NCI-H2029 treated with DMSO at 0.1 percent for 48 hours (cell line): ENCODE data around the gene SPOCK3.
"Not testable (repeated sequence)": the region's sequence is repeated elsewhere in the genome, so short reads cannot be mapped to it uniquely, and the experiment has no call there.

Source experiments
- DNase-seq: peaks from one replicate; lab custom pipeline; 2025; lab: John Stamatoyannopoulos, UW

Gene SPOCK3

DNA sequence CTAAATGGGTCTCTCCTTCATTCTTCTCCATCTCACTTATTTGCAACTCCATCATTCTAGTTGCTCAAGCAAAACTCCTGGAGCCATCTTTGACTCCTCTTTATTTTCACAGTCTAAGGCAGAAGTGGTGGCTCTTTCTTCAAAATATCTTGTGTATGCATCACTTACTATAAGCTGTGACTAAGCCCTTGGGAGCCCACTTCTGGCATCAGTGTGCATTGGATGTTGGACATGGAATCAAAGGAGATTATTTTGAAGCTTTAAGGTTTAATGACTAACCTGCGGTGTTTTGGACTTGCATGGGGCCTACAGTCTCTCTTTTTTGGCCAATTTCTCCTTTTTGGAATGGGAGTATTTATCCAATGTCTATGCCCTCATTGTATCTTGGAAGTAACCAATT lies 276.8 kb downstream of the SPOCK3 start:
- no peak for DNase-seq

GRCh38 chr4:166956484-166956883 lies 277.8 kb downstream of the SPOCK3 start:
- DNase-seq = no peak

DNA sequence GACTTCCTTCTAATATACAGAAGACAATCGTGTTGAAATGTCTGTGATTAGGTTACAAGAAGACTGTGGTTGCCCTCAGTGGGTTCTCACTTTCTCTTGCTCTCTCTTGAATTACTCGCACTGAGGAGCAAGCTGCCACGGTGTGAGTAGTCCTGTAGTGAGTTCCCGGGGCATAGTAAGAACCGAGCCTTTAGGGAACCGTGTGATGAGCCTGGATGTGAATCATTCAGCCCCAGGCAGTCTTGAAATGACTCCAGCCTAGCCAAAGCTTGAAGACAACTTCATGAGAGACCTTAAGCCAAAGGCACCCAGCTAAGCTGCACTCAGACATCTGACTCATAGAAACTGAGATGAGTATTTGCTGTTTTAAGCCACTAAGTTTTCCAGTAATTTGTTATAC lies 292.7 kb downstream of the SPOCK3 start:
- DNase-seq = no peak

GRCh38 chr4:166930464-166930863 lies 303.8 kb downstream of the SPOCK3 start:
- no peak for DNase-seq

GRCh38 chr4:166924424-166924823 lies 309.9 kb downstream of the SPOCK3 start:
- DNase-seq = no peak

- DNase-seq = no peak
Measured at GRCh38 chr4:166913926-166914325, 320.4 kb downstream of the SPOCK3 start.

GRCh38 chr4:166903408-166903807 lies 330.9 kb downstream of the SPOCK3 start:
- no peak for DNase-seq

GRCh38 chr4:166902941-166903340 lies 331.4 kb downstream of the SPOCK3 start:
- DNase-seq = no peak

DNA sequence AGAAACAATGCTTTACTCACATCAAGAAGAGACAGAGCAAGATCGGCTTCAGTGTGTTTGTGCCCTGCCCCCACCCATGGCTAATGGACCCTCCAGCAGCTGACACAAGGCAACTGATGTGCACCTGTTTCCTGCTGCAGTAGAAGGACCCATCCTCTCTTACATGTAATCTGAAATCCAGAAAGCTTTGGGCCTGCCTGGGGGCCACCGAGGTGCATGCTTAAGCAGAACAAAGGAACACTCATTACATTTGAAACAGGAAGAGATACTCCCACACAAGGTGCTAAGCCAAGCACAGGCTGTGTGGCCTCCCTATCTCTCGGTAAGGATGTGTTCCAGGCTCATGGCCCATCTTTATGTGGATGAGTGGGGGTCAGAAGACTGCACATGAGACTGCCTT lies 338.0 kb downstream of the SPOCK3 start:
- no peak for DNase-seq

DNA sequence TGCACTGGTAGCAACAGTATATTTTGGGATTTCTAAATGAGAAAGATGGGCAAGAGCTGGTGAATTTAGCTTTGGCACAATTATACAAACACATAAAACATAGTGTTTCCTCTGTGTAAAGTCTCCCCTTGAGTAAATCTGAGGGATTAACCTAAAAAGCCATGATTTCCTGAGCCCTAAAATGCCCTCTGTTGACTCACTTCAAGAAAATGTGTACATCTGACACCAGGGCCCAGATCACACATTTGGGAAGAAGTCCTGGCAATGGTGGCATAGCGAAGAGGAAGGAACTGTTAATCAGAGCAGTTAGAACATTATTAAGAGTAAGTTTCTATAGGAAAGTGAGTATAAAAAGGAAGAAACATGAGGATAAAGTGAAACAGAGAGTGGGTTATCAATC lies 338.5 kb downstream of the SPOCK3 start:
- DNase-seq = no peak

DNA sequence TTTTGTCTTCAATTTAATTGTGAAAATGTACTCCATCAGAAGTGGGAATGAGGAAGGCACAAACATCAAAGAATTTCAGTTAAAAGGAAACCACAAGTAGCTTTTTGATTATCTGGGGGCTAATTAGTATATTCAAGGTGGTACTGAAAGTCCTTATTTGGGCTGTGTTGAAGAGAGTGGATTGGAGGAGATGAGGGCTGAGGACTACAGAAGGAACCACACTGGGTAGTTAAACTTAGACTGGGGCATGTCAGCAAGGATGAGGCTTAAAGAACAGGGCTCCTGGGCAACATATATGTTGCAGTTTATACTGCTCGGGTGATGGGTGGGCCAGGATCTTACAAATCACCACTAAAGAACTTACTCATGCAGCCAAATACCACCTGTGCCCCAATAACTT lies 346.8 kb downstream of the SPOCK3 start:
- no peak for DNase-seq

DNA sequence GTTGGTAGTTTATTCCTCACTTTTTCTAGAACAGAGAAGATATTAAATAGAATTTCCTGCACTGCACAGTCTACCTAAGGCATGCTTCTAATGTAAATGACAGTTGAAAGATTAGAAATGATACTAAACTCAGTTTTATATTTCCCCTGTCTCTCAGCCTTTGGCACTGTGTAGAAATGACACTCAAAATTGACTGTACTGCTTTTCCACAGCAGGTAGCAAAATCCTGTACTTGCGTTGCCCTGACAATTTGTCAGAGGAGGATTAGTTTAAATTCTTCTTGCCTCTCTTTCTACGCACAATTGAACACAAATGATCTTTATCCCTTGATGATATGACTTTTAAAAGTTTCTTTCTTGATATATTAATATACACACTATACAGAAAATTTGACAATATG lies 347.6 kb downstream of the SPOCK3 start:
- no peak for DNase-seq

DNA sequence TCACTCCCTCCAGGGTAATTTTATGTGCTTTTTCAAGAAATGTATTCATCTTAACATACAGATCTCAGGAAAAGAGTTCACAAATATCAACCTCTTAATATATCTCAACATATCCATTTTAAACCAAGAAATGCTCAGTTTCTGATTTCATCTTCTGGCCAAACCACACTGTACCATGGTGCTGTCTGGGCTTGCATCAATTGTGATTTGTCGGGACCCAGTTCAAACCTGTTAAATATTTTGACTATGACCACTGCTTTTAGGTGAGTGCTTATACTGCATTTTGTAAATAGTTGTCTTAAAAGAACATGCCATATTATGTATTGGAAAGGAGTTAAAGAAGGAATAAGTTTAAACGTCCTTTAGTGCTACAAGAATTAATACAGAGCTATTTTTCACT lies 352.1 kb downstream of the SPOCK3 start:
- DNase-seq = no peak

DNA sequence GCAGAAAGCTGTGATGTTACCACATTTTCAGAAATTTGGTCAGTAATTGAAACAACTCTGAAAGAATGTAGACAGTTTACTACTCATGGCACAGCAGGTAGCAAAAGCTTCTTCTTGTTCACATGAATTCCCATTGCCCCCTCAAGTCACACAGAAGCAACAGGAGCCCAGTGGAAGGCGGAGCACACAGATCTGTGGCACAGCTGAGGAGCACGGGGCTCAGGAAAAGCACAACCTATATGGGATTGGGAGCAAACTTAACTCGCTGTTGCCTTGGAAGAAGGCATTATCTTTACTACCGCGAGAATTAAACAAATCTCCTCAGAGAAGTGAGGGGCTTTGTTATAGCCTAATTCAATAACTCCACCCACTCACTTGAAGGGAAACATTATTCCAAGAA lies 358.5 kb downstream of the SPOCK3 start:
- DNase-seq = no peak

GRCh38 chr4:166862032-166862431 lies 372.3 kb downstream of the SPOCK3 start:
- DNase-seq = no peak

GRCh38 chr4:166850398-166850797 lies 383.9 kb downstream of the SPOCK3 start:
- not testable (repeated sequence) for DNase-seq

GRCh38 chr4:166846939-166847338 lies 387.4 kb downstream of the SPOCK3 start:
- DNase-seq = no peak

- no peak for DNase-seq
Measured at GRCh38 chr4:166842795-166843261, 391.5 kb downstream of the SPOCK3 start.

DNA sequence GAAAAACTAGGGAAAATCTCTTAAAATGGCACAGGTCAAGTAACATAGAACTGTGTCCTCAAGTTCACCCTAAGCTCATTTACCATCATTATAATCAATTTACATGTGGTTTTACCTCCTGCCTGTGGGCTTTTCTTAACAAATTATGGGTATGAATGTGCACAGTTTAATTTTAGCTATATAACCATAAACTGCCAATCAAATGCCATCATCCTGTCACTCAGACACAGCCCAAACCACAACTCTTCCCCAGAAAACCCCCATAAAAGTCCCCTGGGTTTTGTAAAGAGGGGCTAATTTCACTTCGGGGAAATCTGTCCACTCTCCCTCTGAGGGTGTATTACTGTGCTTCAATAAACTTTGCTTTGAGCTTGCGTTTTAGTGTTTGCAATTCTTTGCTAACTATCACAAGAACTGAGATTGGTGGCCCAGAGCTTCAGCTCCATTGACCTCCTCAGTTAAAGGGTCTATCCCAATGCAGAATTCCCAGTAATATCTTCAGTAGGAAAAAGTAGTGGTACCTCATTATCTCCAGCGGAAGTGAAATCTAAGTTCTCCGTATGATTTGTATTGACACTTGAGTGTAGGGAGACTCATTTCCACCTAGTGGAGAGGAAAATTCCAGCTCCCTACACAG lies 394.6 kb downstream of the SPOCK3 start:
- no peak for DNase-seq

DNA sequence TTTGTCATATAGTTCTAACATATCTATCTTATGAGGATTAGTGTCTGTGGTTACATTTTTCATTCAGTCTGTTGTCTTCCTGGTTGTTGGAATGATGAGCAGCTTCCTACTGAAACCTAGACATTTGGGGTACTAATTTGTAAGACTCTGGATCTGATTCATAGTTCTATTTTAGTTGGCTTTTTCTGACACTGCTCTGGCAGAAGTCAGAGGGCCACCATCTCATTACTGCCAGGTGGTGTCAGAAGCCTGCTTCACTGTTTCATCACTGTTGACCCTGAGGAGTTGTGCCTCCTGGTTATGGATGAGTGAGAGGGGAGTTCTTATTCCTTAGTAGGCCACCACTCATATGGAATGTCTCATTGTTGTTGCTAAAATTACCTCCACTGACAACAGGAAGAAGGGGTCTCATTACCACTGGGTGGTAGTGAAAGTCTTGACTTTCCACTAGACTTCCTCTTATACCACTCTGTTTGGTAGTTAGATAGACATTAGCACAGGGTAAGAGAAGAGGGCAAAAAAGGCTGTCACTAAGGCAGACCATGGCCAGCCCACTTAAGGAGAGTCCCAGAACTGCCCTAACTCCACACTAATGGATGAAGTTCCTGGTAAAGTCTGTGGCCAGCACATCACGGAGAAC lies 395.2 kb downstream of the SPOCK3 start:
- no peak for DNase-seq

GRCh38 chr4:166836865-166837264 lies 397.4 kb downstream of the SPOCK3 start:
- no peak for DNase-seq

- no peak for DNase-seq
Measured at GRCh38 chr4:166827629-166828028, 406.7 kb downstream of the SPOCK3 start.

- DNase-seq = no peak
Measured at GRCh38 chr4:166827167-166827566, 407.1 kb downstream of the SPOCK3 start.

DNA sequence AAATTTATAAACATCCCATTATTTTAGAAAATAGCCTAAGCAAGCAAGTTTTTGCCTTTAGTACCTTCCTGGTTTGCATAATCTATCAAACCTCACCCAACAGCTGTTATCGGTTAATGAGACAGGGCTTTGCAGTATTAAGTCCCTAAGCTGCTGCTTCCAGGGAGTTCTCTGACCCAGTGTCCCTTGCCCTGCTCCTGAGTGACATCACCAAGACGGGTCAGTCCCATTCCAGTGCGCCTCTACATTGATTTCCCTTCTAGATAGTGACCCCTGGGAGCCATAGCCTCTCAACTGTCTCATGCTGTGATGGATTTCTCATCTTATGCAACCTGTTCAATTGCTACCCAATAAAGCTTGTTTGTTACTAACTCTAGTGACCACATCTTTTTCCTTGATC lies 410.4 kb downstream of the SPOCK3 start:
- no peak for DNase-seq
